ENCODE results near the gene CEP162. TPM values are rescaled to one million over a fixed set of nuclear protein-coding genes. Genes with fewer than 3 reads are reported as not detected.
"Not testable (repeated sequence)": the region's sequence is repeated elsewhere in the genome, so short reads cannot be mapped to it uniquely, and the experiment has no call there.

CEP162 gene
- total RNA-seq, 1 donor from 2014 or later, result 15.7 TPM

DNA sequence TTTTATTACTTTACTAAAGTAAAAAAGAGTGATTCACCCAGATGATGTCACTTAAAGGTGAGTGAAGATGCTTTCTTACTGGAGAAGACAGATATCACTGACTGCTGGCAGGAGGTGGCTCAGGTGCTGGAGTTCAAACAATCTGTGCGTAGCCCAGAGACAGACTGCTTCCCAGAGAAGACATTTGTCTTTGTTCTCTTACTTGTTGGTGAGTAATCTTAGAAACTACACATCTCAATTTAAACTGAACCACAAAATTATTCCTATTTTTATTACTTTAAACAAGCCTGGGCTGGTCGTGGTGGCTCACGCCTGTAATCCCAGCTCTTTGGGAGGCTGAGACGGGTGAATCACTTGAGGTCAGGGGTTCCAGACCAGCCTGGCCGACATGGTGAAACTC is 92.2 kb downstream of the CEP162 start:
- TF ChIP-seq, protein P1, sequence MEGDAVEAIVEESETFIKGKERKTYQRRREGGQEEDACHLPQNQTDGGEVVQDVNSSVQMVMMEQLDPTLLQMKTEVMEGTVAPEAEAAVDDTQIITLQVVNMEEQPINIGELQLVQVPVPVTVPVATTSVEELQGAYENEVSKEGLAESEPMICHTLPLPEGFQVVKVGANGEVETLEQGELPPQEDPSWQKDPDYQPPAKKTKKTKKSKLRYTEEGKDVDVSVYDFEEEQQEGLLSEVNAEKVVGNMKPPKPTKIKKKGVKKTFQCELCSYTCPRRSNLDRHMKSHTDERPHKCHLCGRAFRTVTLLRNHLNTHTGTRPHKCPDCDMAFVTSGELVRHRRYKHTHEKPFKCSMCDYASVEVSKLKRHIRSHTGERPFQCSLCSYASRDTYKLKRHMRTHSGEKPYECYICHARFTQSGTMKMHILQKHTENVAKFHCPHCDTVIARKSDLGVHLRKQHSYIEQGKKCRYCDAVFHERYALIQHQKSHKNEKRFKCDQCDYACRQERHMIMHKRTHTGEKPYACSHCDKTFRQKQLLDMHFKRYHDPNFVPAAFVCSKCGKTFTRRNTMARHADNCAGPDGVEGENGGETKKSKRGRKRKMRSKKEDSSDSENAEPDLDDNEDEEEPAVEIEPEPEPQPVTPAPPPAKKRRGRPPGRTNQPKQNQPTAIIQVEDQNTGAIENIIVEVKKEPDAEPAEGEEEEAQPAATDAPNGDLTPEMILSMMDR (IDR thresholded peaks at IDR 0.05; ENCODE audit: partially characterized antibody, unreplicated experiment), result no peak
- H3K27ac Mint-ChIP-seq (ENCODE audit: unreplicated experiment), result no peak overlapping the region
- peaks cover 6% of the 10 kb centered on the region for H3K9me3 Mint-ChIP-seq (ENCODE audit: unreplicated experiment)
- H3K4me3 Mint-ChIP-seq (ENCODE audit: unreplicated experiment), result no peak overlapping the region
- H3K36me3 Mint-ChIP-seq (ENCODE audit: unreplicated experiment), result peaks cover 19% of the 10 kb centered on the region
- no peaks in the 10 kb centered on the region for H3K4me1 Mint-ChIP-seq (ENCODE audit: low read depth, unreplicated experiment)
- H3K27me3 Mint-ChIP-seq (ENCODE audit: unreplicated experiment), result peaks cover 2% of the 10 kb centered on the region
- DNase-seq, result no peak

DNA sequence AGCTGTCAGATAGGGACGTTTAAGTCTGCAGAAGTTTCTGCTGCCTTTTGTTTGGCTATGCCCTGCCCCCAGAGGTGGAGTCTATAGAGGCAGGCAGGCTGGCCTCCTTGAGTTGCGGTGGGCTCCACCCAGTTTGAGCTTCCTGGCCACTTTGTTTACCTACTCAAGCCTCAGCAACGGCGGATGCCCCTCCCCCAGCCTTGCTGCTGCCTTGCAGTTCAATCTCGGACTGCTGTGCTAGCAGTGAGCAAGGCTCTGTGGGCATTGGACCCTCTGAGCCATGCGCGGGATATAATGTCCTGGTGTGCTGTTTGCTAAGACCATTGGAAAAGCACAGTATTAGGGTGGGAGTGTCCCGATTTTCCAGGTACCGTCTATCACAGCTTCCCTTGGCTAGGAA is 94.1 kb downstream of the CEP162 start:
- not testable (repeated sequence) for H3K4me1 Mint-ChIP-seq (ENCODE audit: low read depth, unreplicated experiment); H3K4me3 Mint-ChIP-seq (ENCODE audit: unreplicated experiment); H3K9me3 Mint-ChIP-seq (ENCODE audit: unreplicated experiment); H3K27ac Mint-ChIP-seq (ENCODE audit: unreplicated experiment); DNase-seq; H3K27me3 Mint-ChIP-seq (ENCODE audit: unreplicated experiment)
- H3K36me3 Mint-ChIP-seq (ENCODE audit: unreplicated experiment), result peaks cover 19% of the 10 kb centered on the region

DNA sequence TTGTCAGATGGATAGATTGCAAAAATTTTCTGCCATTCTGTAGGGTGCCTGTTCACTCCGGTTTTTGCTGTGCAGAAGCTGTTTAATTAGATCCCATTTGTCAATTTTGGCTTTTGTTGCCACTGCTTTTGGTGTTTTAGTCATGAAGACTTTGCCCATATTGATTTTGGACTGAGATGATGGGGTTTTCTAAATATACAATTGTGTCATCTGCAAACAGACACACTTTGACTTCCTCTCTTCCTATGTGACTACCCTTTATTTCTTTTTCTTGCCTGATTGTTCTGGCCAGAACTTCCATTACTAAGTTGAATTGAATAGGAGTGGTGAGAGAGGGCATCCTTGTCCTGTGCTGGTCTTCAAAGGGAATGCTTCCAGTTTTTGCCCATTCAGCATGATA is 97.9 kb downstream of the CEP162 start:
- H3K27me3 Mint-ChIP-seq (ENCODE audit: unreplicated experiment); H3K27ac Mint-ChIP-seq (ENCODE audit: unreplicated experiment); H3K9me3 Mint-ChIP-seq (ENCODE audit: unreplicated experiment); DNase-seq; H3K4me3 Mint-ChIP-seq (ENCODE audit: unreplicated experiment); H3K4me1 Mint-ChIP-seq (ENCODE audit: low read depth, unreplicated experiment): not testable (repeated sequence)
- peaks cover 19% of the 10 kb centered on the region for H3K36me3 Mint-ChIP-seq (ENCODE audit: unreplicated experiment)

DNA sequence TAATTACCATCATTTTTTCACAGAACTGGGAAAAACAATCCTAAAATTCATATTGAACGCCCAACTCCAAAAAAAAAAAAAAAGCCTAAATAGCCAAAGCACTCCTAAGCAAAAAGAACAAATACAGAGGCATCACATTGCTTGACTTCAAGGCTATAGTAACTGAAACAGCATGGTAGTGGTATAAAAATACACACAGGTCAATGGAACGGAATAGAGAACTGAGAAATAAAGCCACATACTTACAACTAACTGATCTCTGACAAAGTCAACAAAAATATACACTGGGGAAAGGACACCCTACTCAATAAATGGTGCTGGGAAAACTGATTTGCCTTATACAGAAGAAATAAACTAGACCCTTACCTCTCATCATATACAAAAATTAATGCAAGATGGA is 104.3 kb downstream of the CEP162 start:
- no peaks in the 10 kb centered on the region for H3K9me3 Mint-ChIP-seq (ENCODE audit: unreplicated experiment)
- peaks cover 6% of the 10 kb centered on the region for H3K36me3 Mint-ChIP-seq (ENCODE audit: unreplicated experiment)
- no peak for DNase-seq
- H3K4me1 Mint-ChIP-seq (ENCODE audit: low read depth, unreplicated experiment), result no peaks in the 10 kb centered on the region
- TF ChIP-seq, protein P1 (IDR thresholded peaks at IDR 0.05; ENCODE audit: partially characterized antibody, unreplicated experiment), result no peak
- H3K27ac Mint-ChIP-seq (ENCODE audit: unreplicated experiment), result no peak overlapping the region
- no peaks in the 10 kb centered on the region for H3K27me3 Mint-ChIP-seq (ENCODE audit: unreplicated experiment)
- no peak overlapping the region for H3K4me3 Mint-ChIP-seq (ENCODE audit: unreplicated experiment)

DNA sequence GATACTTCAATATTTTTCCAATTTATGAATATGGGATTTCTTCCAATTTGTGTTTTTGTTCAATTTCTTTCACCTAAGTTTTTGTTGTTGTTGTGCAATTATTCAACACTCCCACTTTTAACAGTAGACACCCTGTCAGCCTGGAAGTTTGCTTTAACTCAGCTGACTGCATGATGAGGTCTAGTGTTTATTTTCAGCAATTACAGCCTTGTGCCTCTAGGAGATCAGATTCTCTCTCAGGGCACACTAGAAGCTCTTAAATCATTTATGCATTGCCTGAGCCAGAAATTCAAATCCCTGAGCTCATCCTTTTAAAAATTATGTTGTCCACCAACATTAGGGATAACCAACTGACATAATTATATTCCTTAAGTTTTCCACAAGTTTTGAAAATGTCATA is 108.2 kb downstream of the CEP162 start:
- DNase-seq, result no peak
- Mint-ChIP-seq H3K4me1 (ENCODE audit: low read depth, unreplicated experiment) (no peaks in the 10 kb centered on the region), H3K27ac (ENCODE audit: unreplicated experiment) (no peak overlapping the region), H3K36me3 (ENCODE audit: unreplicated experiment) (peaks cover 20% of the 10 kb centered on the region), H3K4me3 (ENCODE audit: unreplicated experiment) (no peak overlapping the region), H3K27me3 (ENCODE audit: unreplicated experiment) (peaks cover 2% of the 10 kb centered on the region), H3K9me3 (ENCODE audit: unreplicated experiment) (peaks cover 3% of the 10 kb centered on the region)
- TF ChIP-seq, protein P1 (IDR thresholded peaks at IDR 0.05; ENCODE audit: partially characterized antibody, unreplicated experiment), result no peak

DNA sequence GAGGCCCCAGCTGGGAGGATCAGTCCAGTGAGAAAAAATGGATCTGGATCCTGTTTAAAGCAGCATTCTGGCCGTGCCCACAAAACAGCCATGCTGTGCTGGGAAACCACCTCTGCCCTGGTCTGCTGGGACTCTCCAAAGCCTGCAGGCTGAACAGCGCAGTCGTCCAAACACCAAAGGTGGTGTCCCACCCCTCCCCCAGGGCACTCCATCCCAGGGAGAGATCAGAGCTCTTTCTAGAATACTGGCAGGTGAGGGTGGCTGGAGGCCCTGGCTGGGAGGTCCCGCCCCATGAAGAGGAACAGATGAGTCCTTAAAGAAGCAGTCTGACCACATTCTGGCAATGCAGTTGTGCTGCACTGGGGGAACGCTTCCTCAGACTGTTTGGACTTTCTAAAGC is 109.3 kb downstream of the CEP162 start:
- H3K4me3 Mint-ChIP-seq (ENCODE audit: unreplicated experiment), result no peak overlapping the region
- peaks cover 2% of the 10 kb centered on the region for H3K27me3 Mint-ChIP-seq (ENCODE audit: unreplicated experiment)

DNA sequence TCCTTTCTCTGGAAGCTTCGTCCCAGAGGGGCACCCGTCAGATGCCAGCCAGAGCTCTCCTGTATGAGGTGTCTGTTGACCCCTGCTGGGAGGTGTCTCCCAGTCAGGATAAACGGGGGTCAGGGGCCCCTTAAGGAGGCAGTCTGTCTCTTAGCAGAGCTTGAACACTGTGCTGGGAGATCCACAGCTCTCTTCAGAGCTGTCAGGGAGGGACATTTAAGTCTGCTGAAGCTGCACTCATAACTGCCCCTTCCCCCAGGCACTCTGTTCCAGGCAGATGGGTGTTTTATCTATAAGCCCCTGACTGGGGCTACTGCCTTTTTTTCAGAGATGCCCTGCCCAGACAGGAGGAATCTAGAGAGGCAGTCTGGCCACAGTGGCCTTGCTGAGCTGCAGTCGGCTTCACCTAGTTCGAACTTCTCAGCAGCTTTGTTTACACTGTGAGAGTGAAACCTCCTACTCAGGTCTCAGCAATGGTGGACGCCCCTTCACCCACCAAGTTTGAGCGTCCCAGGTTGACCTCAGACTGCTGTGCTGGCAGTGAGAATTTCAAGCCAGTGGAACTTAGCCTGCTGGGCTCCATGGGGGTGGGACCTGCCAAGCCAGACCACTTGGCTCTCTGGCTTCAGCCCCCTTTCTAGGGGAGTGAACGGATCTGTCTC is 112.4 kb downstream of the CEP162 start:
- not testable (repeated sequence) for H3K4me3 Mint-ChIP-seq (ENCODE audit: unreplicated experiment); H3K9me3 Mint-ChIP-seq (ENCODE audit: unreplicated experiment); H3K27me3 Mint-ChIP-seq (ENCODE audit: unreplicated experiment); H3K27ac Mint-ChIP-seq (ENCODE audit: unreplicated experiment); DNase-seq; H3K4me1 Mint-ChIP-seq (ENCODE audit: low read depth, unreplicated experiment)
- H3K36me3 Mint-ChIP-seq (ENCODE audit: unreplicated experiment), result peaks cover 16% of the 10 kb centered on the region

More for the DNA sequence above, 109.3 kb downstream of the CEP162 start:
- DNase-seq, result no peak
- Mint-ChIP-seq H3K36me3 (ENCODE audit: unreplicated experiment) (peaks cover 16% of the 10 kb centered on the region), H3K9me3 (ENCODE audit: unreplicated experiment) (peaks cover 3% of the 10 kb centered on the region), H3K27ac (ENCODE audit: unreplicated experiment) (no peak overlapping the region), H3K4me1 (ENCODE audit: low read depth, unreplicated experiment) (no peaks in the 10 kb centered on the region)
- TF ChIP-seq, protein P1 (IDR thresholded peaks at IDR 0.05; ENCODE audit: partially characterized antibody, unreplicated experiment), result no peak

DNA sequence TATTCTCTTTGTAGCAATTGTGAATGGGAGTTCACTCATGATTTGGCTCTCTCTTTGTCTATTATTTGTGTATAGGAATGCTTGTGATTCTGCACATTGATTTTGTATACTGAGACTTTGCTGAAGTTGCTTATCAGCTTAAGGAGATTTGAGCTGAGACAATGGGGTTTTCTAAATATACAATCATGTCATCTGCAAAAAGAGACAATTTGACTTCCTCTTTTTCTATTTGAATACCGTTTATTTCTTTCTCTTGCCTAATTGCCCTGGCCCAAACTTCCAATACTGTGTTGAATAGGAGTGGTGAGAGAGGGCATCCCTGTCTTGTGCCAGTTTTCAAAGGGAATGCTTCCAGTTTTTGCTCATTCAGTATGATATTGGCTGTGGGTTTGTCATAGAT is 116.1 kb downstream of the CEP162 start:
- not testable (repeated sequence) for H3K4me3 Mint-ChIP-seq (ENCODE audit: unreplicated experiment); DNase-seq; H3K27me3 Mint-ChIP-seq (ENCODE audit: unreplicated experiment); H3K4me1 Mint-ChIP-seq (ENCODE audit: low read depth, unreplicated experiment); H3K27ac Mint-ChIP-seq (ENCODE audit: unreplicated experiment); H3K9me3 Mint-ChIP-seq (ENCODE audit: unreplicated experiment); H3K36me3 Mint-ChIP-seq (ENCODE audit: unreplicated experiment)
